Neural progenitor cell (in vitro differentiated cells): ENCODE data around the gene METTL25.

ENCODE experiments used
- EZH2 ChIP-seq: fragments of 200-600 bp; sonication (generic); IDR thresholded peaks from 2 replicates; pipeline ENCODE4 v1.6.1; 2017; ENCODE audit warnings: antibody characterized with exemption, mild to moderate bottlenecking, moderate library complexity
- TF ChIP-seq, protein P1 (sequence below): fragments of 200-600 bp; sonication (generic); IDR thresholded peaks from 2 replicates; pipeline ENCODE4 v1.5.1; 2017; ENCODE audit warnings: antibody characterized with exemption, mild to moderate bottlenecking

DNA sequence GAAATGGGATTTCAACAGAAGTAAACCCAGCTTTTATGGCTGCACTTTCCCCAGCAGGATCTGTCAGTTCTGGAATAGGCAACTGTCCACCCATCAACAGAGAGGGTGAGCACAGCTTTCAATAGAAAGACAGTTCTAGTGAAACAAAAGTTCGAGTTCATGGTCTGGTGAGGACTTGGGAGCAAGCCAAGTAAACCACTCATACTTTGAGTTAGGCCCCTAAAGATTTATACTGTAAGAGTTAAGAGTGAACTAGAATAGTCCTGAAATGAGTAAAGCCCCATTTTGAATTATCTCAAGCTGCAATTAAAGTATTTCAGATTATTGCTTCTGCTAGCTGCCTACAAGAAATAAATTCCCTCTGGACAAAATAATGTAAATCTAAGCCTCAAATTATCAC lies 82.6 kb downstream of the METTL25 start:
- TF ChIP-seq, protein P1, sequence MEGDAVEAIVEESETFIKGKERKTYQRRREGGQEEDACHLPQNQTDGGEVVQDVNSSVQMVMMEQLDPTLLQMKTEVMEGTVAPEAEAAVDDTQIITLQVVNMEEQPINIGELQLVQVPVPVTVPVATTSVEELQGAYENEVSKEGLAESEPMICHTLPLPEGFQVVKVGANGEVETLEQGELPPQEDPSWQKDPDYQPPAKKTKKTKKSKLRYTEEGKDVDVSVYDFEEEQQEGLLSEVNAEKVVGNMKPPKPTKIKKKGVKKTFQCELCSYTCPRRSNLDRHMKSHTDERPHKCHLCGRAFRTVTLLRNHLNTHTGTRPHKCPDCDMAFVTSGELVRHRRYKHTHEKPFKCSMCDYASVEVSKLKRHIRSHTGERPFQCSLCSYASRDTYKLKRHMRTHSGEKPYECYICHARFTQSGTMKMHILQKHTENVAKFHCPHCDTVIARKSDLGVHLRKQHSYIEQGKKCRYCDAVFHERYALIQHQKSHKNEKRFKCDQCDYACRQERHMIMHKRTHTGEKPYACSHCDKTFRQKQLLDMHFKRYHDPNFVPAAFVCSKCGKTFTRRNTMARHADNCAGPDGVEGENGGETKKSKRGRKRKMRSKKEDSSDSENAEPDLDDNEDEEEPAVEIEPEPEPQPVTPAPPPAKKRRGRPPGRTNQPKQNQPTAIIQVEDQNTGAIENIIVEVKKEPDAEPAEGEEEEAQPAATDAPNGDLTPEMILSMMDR = no peak
- no peak for TF ChIP-seq EZH2
